HEK293 (cell line): ENCODE measurements around the gene GMDS.

Experiments
- CTCF ChIA-PET: fragments of 350-600 bp; formaldehyde crosslinking; extraction: SDS; loops from one replicate; lab custom pipeline; 2021; ENCODE audit warnings: antibody characterized with exemption; lab: Yijun Ruan, JAX
- POLR2A ChIA-PET: fragments of 300-600 bp; formaldehyde crosslinking; extraction: SDS; loops from one replicate; lab custom pipeline; 2020; ENCODE audit warnings: antibody characterized with exemption, inconsistent platforms; lab: Yijun Ruan, JAX
- H3K27ac ChIP-seq: fragments of 200-500 bp; sonication (Bioruptor generic); 2 replicates; pipeline ENCODE4 v1.5.1; 2014; ENCODE audit warnings: low read depth, low read length, control low read depth, inconsistent platforms; ENCODE audit errors: extremely low read depth
- H3K36me3 ChIP-seq, 2 experiments: fragments of 200-500 bp in 1 of 2; sonication (Bioruptor generic) in 1 of 2; 1 replicate in 1 of 2; 2 replicates in 1 of 2; pipeline ENCODE4 v1.5.1; 2014 to 2017; ENCODE audit warnings: inconsistent platforms in 2 of 2, low read length in 2 of 2; ENCODE audit not compliant: control insufficient read depth in 2 of 2, insufficient read depth in 1 of 2
- H3K4me1 ChIP-seq: fragments of 200-500 bp; sonication (Bioruptor generic); 2 replicates; pipeline ENCODE4 v1.5.1; 2014; ENCODE audit warnings: mild to moderate bottlenecking, low read length, inconsistent platforms; ENCODE audit not compliant: control insufficient read depth, insufficient read depth
- H3K4me3 ChIP-seq: 2 replicates; pipeline ENCODE4 v1.5.1; 2011; ENCODE audit warnings: low read depth, mild to moderate bottlenecking, control low read depth, low read length, moderate library complexity
- H3K9me3 ChIP-seq: fragments of 200-500 bp; sonication (Bioruptor generic); 2 replicates; pipeline ENCODE4 v1.5.1; 2014; ENCODE audit warnings: low read depth, low read length, inconsistent platforms; ENCODE audit not compliant: control insufficient read depth, insufficient read depth
- FEZF1 ChIP-seq: fragments of 450-650 bp; formaldehyde crosslinking; IDR thresholded peaks from 2 replicates; pipeline ENCODE4 v1.5.1; 2016; ENCODE audit warnings: missing biosample characterization, missing genetic modification characterization
- GFI1B ChIP-seq: fragments of 450-650 bp; formaldehyde crosslinking; IDR thresholded peaks from 2 replicates; pipeline ENCODE4 v1.5.1; 2016; ENCODE audit warnings: missing biosample characterization, missing genetic modification characterization
- TCF7L2 ChIP-seq: IDR thresholded peaks from 2 replicates; pipeline ENCODE4 v1.6.1; 2011; ENCODE audit warnings: low read depth, mild to moderate bottlenecking, inconsistent platforms, low read length, moderate library complexity, borderline replicate concordance
- ZEB2 ChIP-seq: fragments of 450-650 bp; formaldehyde crosslinking; IDR thresholded peaks from 2 replicates; pipeline ENCODE4 v1.5.1; 2016; ENCODE audit warnings: missing biosample characterization, missing genetic modification characterization
- ZIC2 ChIP-seq: fragments of 450-650 bp; formaldehyde crosslinking; IDR thresholded peaks from 2 replicates; pipeline ENCODE4 v1.5.1; 2016; ENCODE audit warnings: missing biosample characterization, missing genetic modification characterization
- ZNF132 ChIP-seq: fragments of 450-650 bp; formaldehyde crosslinking; IDR thresholded peaks from 2 replicates; pipeline ENCODE4 v1.5.1; 2017; ENCODE audit warnings: missing biosample characterization, missing genetic modification characterization, borderline replicate concordance
- ZNF138 ChIP-seq: fragments of 450-650 bp; formaldehyde crosslinking; IDR thresholded peaks from 2 replicates; pipeline ENCODE4 v1.5.1; 2016; ENCODE audit warnings: missing biosample characterization, missing genetic modification characterization, borderline replicate concordance
- ZNF24 ChIP-seq: fragments of 450-650 bp; formaldehyde crosslinking; IDR thresholded peaks from 2 replicates; pipeline ENCODE4 v1.5.1; 2016; ENCODE audit warnings: missing biosample characterization, missing genetic modification characterization
- ZNF362 ChIP-seq: fragments of 450-650 bp; formaldehyde crosslinking; IDR thresholded peaks from 2 replicates; pipeline ENCODE4 v1.5.1; 2016; ENCODE audit warnings: missing biosample characterization, missing genetic modification characterization
- ZNF426 ChIP-seq: fragments of 450-650 bp; formaldehyde crosslinking; IDR thresholded peaks from 2 replicates; pipeline ENCODE4 v1.5.1; 2017; ENCODE audit warnings: missing biosample characterization, missing genetic modification characterization, mild to moderate bottlenecking, inconsistent platforms, moderate library complexity
- ZNF510 ChIP-seq: fragments of 450-650 bp; formaldehyde crosslinking; IDR thresholded peaks from 2 replicates; pipeline ENCODE4 v1.5.1; 2018; ENCODE audit warnings: mild to moderate bottlenecking, missing genetic modification characterization, missing biosample characterization; ENCODE audit not compliant: insufficient replicate concordance
- ZNF549 ChIP-seq: fragments of 450-650 bp; IDR thresholded peaks from 2 replicates; pipeline ENCODE4 v1.5.1; 2018; ENCODE audit warnings: missing biosample characterization, missing genetic modification characterization, mild to moderate bottlenecking, inconsistent platforms, moderate library complexity
- ZNF610 ChIP-seq: fragments of 450-650 bp; formaldehyde crosslinking; IDR thresholded peaks from 2 replicates; pipeline ENCODE4 v1.5.1; 2016; ENCODE audit warnings: missing biosample characterization, missing genetic modification characterization, borderline replicate concordance
- ZNF624 ChIP-seq: fragments of 450-650 bp; formaldehyde crosslinking; IDR thresholded peaks from 2 replicates; pipeline ENCODE4 v1.5.1; 2017; ENCODE audit warnings: missing biosample characterization, missing genetic modification characterization
- ZSCAN18 ChIP-seq: fragments of 450-650 bp; formaldehyde crosslinking; IDR thresholded peaks from 2 replicates; pipeline ENCODE4 v1.5.1; 2016; ENCODE audit warnings: missing biosample characterization, missing genetic modification characterization
- TF ChIP-seq, protein P1 (sequence below): fragments of 450-650 bp; formaldehyde crosslinking; IDR thresholded peaks from 2 replicates; pipeline ENCODE4 v1.5.1; 2016; ENCODE audit warnings: missing biosample characterization, missing genetic modification characterization
- TF ChIP-seq, protein P2 (sequence below): fragments of 450-650 bp; IDR thresholded peaks from 2 replicates; pipeline ENCODE4 v1.5.1; 2018; ENCODE audit warnings: missing biosample characterization, mild to moderate bottlenecking, missing genetic modification characterization
- TF ChIP-seq, protein P3 (sequence below): fragments of 450-650 bp; formaldehyde crosslinking; optimal IDR thresholded peaks from 2 replicates; pipeline ENCODE3; 2016; ENCODE audit warnings: missing biosample characterization, mild to moderate bottlenecking, missing genetic modification characterization

The GMDS gene

DNA sequence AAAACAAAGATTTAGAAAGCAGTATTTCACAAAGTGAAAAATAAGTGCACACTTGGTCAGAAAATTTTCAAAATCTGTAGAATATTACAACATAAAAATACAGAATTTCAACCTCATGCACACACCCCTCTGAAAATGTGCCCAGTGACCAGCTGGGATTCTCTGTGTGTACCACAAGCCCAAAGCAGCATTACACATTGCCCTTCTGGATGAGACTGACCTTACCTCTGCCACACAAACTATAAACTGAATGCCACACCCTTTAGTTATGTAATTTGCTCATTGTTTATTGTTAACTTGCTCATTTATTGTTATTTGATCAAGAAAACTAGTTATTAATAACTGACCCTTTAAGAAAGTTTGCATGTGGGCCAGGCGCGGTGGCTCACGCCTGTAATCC is 332.7 kb downstream of the GMDS start:
- TF ChIP-seq ZNF610 (tag by site-specific recombination) (no peak), ZNF549 (tag by site-specific recombination) (no peak), FEZF1 (tag by site-specific recombination) (no peak), ZEB2 (no peak), ZNF362 (tag by site-specific recombination) (no peak), ZNF24 (tag by site-specific recombination) (no peak), ZNF624 (tag by site-specific recombination) (no peak), TCF7L2 (no peak), ZNF426 (tag by site-specific recombination) (no peak), ZNF138 (tag by site-specific recombination) (no peak), GFI1B (tag by site-specific recombination) (no peak), ZNF132 (tag by site-specific recombination) (no peak), ZIC2 (no peak), ZNF510 (tag by site-specific recombination) (no peak), ZSCAN18 (tag by site-specific recombination) (no peak)
- TF ChIP-seq, protein P1, sequence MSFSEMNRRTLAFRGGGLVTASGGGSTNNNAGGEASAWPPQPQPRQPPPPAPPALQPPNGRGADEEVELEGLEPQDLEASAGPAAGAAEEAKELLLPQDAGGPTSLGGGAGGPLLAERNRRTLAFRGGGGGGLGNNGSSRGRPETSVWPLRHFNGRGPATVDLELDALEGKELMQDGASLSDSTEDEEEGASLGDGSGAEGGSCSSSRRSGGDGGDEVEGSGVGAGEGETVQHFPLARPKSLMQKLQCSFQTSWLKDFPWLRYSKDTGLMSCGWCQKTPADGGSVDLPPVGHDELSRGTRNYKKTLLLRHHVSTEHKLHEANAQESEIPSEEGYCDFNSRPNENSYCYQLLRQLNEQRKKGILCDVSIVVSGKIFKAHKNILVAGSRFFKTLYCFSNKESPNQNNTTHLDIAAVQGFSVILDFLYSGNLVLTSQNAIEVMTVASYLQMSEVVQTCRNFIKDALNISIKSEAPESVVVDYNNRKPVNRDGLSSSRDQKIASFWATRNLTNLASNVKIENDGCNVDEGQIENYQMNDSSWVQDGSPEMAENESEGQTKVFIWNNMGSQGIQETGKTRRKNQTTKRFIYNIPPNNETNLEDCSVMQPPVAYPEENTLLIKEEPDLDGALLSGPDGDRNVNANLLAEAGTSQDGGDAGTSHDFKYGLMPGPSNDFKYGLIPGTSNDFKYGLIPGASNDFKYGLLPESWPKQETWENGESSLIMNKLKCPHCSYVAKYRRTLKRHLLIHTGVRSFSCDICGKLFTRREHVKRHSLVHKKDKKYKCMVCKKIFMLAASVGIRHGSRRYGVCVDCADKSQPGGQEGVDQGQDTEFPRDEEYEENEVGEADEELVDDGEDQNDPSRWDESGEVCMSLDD (tag by site-specific recombination) = no peak
- TF ChIP-seq, protein P2, sequence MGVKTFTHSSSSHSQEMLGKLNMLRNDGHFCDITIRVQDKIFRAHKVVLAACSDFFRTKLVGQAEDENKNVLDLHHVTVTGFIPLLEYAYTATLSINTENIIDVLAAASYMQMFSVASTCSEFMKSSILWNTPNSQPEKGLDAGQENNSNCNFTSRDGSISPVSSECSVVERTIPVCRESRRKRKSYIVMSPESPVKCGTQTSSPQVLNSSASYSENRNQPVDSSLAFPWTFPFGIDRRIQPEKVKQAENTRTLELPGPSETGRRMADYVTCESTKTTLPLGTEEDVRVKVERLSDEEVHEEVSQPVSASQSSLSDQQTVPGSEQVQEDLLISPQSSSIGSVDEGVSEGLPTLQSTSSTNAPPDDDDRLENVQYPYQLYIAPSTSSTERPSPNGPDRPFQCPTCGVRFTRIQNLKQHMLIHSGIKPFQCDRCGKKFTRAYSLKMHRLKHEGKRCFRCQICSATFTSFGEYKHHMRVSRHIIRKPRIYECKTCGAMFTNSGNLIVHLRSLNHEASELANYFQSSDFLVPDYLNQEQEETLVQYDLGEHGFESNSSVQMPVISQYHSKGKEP (tag by site-specific recombination) = no peak
- TF ChIP-seq, protein P3, sequence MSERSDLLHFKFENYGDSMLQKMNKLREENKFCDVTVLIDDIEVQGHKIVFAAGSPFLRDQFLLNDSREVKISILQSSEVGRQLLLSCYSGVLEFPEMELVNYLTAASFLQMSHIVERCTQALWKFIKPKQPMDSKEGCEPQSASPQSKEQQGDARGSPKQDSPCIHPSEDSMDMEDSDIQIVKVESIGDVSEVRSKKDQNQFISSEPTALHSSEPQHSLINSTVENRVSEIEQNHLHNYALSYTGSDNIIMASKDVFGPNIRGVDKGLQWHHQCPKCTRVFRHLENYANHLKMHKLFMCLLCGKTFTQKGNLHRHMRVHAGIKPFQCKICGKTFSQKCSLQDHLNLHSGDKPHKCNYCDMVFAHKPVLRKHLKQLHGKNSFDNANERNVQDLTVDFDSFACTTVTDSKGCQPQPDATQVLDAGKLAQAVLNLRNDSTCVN (tag by site-specific recombination) = no peak
- Histone ChIP-seq H3K4me1 (no peaks in the 10 kb centered on the region), H3K4me3 (no peak overlapping the region), H3K36me3 (no peaks in the 10 kb centered on the region), H3K9me3 (no peaks in the 10 kb centered on the region), H3K27ac (no peak overlapping the region)
- ChIA-PET POLR2A (no interaction called here), CTCF (no interaction called here)
